Neuron (in vitro differentiated cells): ENCODE measurements around the gene MB21D2.
"Not testable (repeated sequence)": the region's sequence is repeated elsewhere in the genome, so short reads cannot be mapped to it uniquely, and the experiment has no call there.

Experiments
- H2AFZ ChIP-seq: one replicate; pipeline ENCODE4 v1.6.1; 2013; ENCODE audit warnings: low read depth, mild to moderate bottlenecking, inconsistent platforms, low read length, moderate library complexity
- H3K27me3 ChIP-seq: one replicate; pipeline ENCODE4 v1.6.1; 2013; ENCODE audit warnings: low read length; ENCODE audit not compliant: insufficient read depth
- H3K36me3 ChIP-seq: one replicate; pipeline ENCODE4 v1.6.1; 2013; ENCODE audit warnings: low read length; ENCODE audit not compliant: insufficient read depth
- H3K4me1 ChIP-seq: one replicate; pipeline ENCODE4 v1.6.1; 2013; ENCODE audit warnings: low read length; ENCODE audit not compliant: insufficient read depth
- H3K4me3 ChIP-seq: 2 replicates; pipeline ENCODE4 v1.5.1; 2013; ENCODE audit warnings: mild to moderate bottlenecking, low read length, moderate library complexity
- H3K9me3 ChIP-seq: one replicate; pipeline ENCODE4 v1.6.1; 2013; ENCODE audit warnings: low read length

The MB21D2 gene

GRCh38 chr3:192858849-192859585 is 58.6 kb downstream of the MB21D2 start:
- Histone ChIP-seq H3K27me3 (no peaks in the 10 kb centered on the region), H3K36me3 (no peaks in the 10 kb centered on the region), H3K4me1 (no peaks in the 10 kb centered on the region), H3K4me3 (no peak overlapping the region), H3K9me3 (no peaks in the 10 kb centered on the region), H2AFZ (no peak overlapping the region)

- Histone ChIP-seq H3K4me1 (no peaks in the 10 kb centered on the region), H3K9me3 (no peaks in the 10 kb centered on the region), H3K27me3 (no peaks in the 10 kb centered on the region), H3K36me3 (no peaks in the 10 kb centered on the region), H3K4me3 (no peak overlapping the region), H2AFZ (no peak overlapping the region)
Measured at GRCh38 chr3:192857260-192857661, 60.4 kb downstream of the MB21D2 start.

- no peaks in the 10 kb centered on the region for H3K27me3 ChIP-seq
- no peaks in the 10 kb centered on the region for H3K36me3 ChIP-seq
- H2AFZ ChIP-seq: no peak overlapping the region
- no peaks in the 10 kb centered on the region for H3K4me1 ChIP-seq
- H3K4me3 ChIP-seq: no peak overlapping the region
- no peaks in the 10 kb centered on the region for H3K9me3 ChIP-seq
Measured at GRCh38 chr3:192855434-192855833, 62.2 kb downstream of the MB21D2 start.

- H3K4me1 ChIP-seq: no peaks in the 10 kb centered on the region
- no peaks in the 10 kb centered on the region for H3K9me3 ChIP-seq
- no peak overlapping the region for H3K4me3 ChIP-seq
- H3K27me3 ChIP-seq: no peaks in the 10 kb centered on the region
- H2AFZ ChIP-seq: no peak overlapping the region
- no peaks in the 10 kb centered on the region for H3K36me3 ChIP-seq
Measured at GRCh38 chr3:192851821-192852372, 65.8 kb downstream of the MB21D2 start.

GRCh38 chr3:192850451-192850981 is 67.1 kb downstream of the MB21D2 start:
- no peaks in the 10 kb centered on the region for H3K4me1 ChIP-seq
- H3K9me3 ChIP-seq: no peaks in the 10 kb centered on the region
- H3K4me3 ChIP-seq: no peak overlapping the region
- H2AFZ ChIP-seq: no peak overlapping the region
- no peaks in the 10 kb centered on the region for H3K27me3 ChIP-seq
- H3K36me3 ChIP-seq: no peaks in the 10 kb centered on the region

GRCh38 chr3:192849821-192850220 is 67.8 kb downstream of the MB21D2 start:
- H3K4me3 ChIP-seq, H3K27me3 ChIP-seq, H2AFZ ChIP-seq: not testable (repeated sequence)

GRCh38 chr3:192848371-192849233 is 69.1 kb downstream of the MB21D2 start:
- no peak overlapping the region for H2AFZ ChIP-seq

More at GRCh38 chr3:192849821-192850220, 67.8 kb downstream of the MB21D2 start:
- not testable (repeated sequence) for H3K9me3 ChIP-seq, H3K4me1 ChIP-seq, H3K36me3 ChIP-seq

GRCh38 chr3:192847941-192848340 is 69.7 kb downstream of the MB21D2 start:
- no peaks in the 10 kb centered on the region for H3K27me3 ChIP-seq
- H3K4me1 ChIP-seq: peaks cover 8% of the 10 kb centered on the region
- H3K9me3 ChIP-seq: no peaks in the 10 kb centered on the region
- H3K36me3 ChIP-seq: no peaks in the 10 kb centered on the region
- no peak overlapping the region for H2AFZ ChIP-seq
- H3K4me3 ChIP-seq: no peak overlapping the region

More at GRCh38 chr3:192848371-192849233, 69.1 kb downstream of the MB21D2 start:
- Histone ChIP-seq H3K36me3 (no peaks in the 10 kb centered on the region), H3K4me1 (peaks cover 2% of the 10 kb centered on the region), H3K4me3 (no peak overlapping the region), H3K9me3 (no peaks in the 10 kb centered on the region), H3K27me3 (no peaks in the 10 kb centered on the region)

GRCh38 chr3:192845526-192845855 is 72.2 kb downstream of the MB21D2 start:
- H3K4me1 ChIP-seq: peaks cover 18% of the 10 kb centered on the region

GRCh38 chr3:192844836-192845525 is 72.7 kb downstream of the MB21D2 start:
- H3K9me3 ChIP-seq: no peaks in the 10 kb centered on the region
- peaks cover 18% of the 10 kb centered on the region for H3K4me1 ChIP-seq
- no peak overlapping the region for H3K4me3 ChIP-seq
- no peaks in the 10 kb centered on the region for H3K27me3 ChIP-seq
- no peak overlapping the region for H2AFZ ChIP-seq
- no peaks in the 10 kb centered on the region for H3K36me3 ChIP-seq

More at GRCh38 chr3:192845526-192845855, 72.2 kb downstream of the MB21D2 start:
- Histone ChIP-seq H3K27me3 (no peaks in the 10 kb centered on the region), H3K9me3 (no peaks in the 10 kb centered on the region), H2AFZ (no peak overlapping the region), H3K4me3 (no peak overlapping the region), H3K36me3 (no peaks in the 10 kb centered on the region)

GRCh38 chr3:192844486-192844765 is 73.2 kb downstream of the MB21D2 start:
- Histone ChIP-seq H3K9me3 (no peaks in the 10 kb centered on the region), H3K4me1 (peaks cover 18% of the 10 kb centered on the region), H3K4me3 (no peak overlapping the region), H2AFZ (no peak overlapping the region), H3K36me3 (no peaks in the 10 kb centered on the region), H3K27me3 (no peaks in the 10 kb centered on the region)

- Histone ChIP-seq H3K27me3 (no peaks in the 10 kb centered on the region), H2AFZ (no peak overlapping the region), H3K36me3 (no peaks in the 10 kb centered on the region), H3K4me1 (peaks cover 18% of the 10 kb centered on the region), H3K4me3 (no peak overlapping the region), H3K9me3 (no peaks in the 10 kb centered on the region)
Measured at GRCh38 chr3:192843723-192844485, 73.8 kb downstream of the MB21D2 start.
